Stimulated activated naive CD4-positive, alpha-beta T cell treated with Interleukin-2 at 50 U/mL for 16 hours (primary cell): ENCODE results near the gene GATB.

Source experiments
- DNase-seq: peaks from one replicate; lab custom pipeline; 2025; lab: John Stamatoyannopoulos, UW

GATB gene

GRCh38 chr4:151729731-151730559, 30.9 kb downstream of the GATB start:
- no peak for DNase-seq

- DNase-seq, result no peak
Measured at GRCh38 chr4:151728679-151729078, 32.1 kb downstream of the GATB start.

GRCh38 chr4:151728006-151728405, 32.8 kb downstream of the GATB start:
- no peak for DNase-seq

- DNase-seq, result no peak
Measured at GRCh38 chr4:151727365-151727764, 33.4 kb downstream of the GATB start.

GRCh38 chr4:151725087-151725486, 35.7 kb downstream of the GATB start:
- no peak for DNase-seq

GRCh38 chr4:151721916-151722315, 38.9 kb downstream of the GATB start:
- DNase-seq, result no peak

GRCh38 chr4:151721466-151721865, 39.3 kb downstream of the GATB start:
- DNase-seq, result no peak

GRCh38 chr4:151719956-151720334, 40.9 kb downstream of the GATB start:
- DNase-seq, result no peak

GRCh38 chr4:151718984-151719955, 41.5 kb downstream of the GATB start:
- no peak for DNase-seq

GRCh38 chr4:151717909-151718628, 42.7 kb downstream of the GATB start:
- no peak for DNase-seq

- DNase-seq, result no peak
Measured at GRCh38 chr4:151717314-151717713, 43.5 kb downstream of the GATB start.

- no peak for DNase-seq
Measured at GRCh38 chr4:151716324-151716723, 44.5 kb downstream of the GATB start.

- DNase-seq, result no peak
Measured at GRCh38 chr4:151715881-151716280, 44.9 kb downstream of the GATB start.

GRCh38 chr4:151712777-151713176, 48.0 kb downstream of the GATB start:
- DNase-seq, result no peak

- no peak for DNase-seq
Measured at GRCh38 chr4:151711646-151712045, 49.2 kb downstream of the GATB start.

GRCh38 chr4:151709587-151709986, 51.2 kb downstream of the GATB start:
- no peak for DNase-seq

- no peak for DNase-seq
Measured at GRCh38 chr4:151709071-151709470, 51.7 kb downstream of the GATB start.

GRCh38 chr4:151708100-151708499, 52.7 kb downstream of the GATB start:
- no peak for DNase-seq

GRCh38 chr4:151703401-151703800, 57.4 kb downstream of the GATB start:
- DNase-seq, result no peak

GRCh38 chr4:151702256-151702655, 58.6 kb downstream of the GATB start:
- no peak for DNase-seq

GRCh38 chr4:151700566-151701316, 60.1 kb downstream of the GATB start:
- no peak for DNase-seq

- no peak for DNase-seq
Measured at GRCh38 chr4:151698213-151698612, 62.6 kb downstream of the GATB start.
